Stimulated activated CD4-positive, alpha-beta T cell treated with anti-CD3 and anti-CD28 coated beads, TNF-alpha, amount 100 ng/mL, for 4 hours (primary cell): ENCODE data around the gene RGL1.

Experiments
- DNase-seq, 3 experiments: peaks; one replicate each; pipeline ENCODE4 v3.0.0-alpha.2; 2020; ENCODE audit warnings: low read depth in 3 of 3

The RGL1 gene

GRCh38 chr1:183887826-183888819 lies 83.2 kb downstream of the RGL1 start:
- DNase-seq: no peak

DNA sequence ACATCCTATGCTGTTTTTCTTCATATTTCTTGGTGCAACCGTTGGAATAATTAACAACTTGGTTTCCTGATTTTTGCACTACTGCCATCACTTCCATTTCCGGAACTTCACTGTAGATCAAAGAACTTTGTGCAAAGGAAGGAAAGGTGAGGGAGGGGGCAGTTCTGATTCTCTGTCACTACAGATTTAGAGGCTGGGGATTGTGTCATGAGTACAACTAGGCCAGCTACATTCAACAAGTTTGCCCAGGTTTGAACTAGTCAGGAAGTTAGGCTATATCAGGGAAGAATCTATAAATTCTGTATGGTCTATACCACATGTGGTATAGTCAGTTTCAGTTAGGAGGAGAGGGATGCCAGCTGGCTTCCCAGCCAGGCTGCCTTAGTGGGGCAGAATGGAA lies 84.2 kb downstream of the RGL1 start:
- no peak for DNase-seq

GRCh38 chr1:183891158-183891856 lies 86.4 kb downstream of the RGL1 start:
- DNase-seq: no peak

DNA sequence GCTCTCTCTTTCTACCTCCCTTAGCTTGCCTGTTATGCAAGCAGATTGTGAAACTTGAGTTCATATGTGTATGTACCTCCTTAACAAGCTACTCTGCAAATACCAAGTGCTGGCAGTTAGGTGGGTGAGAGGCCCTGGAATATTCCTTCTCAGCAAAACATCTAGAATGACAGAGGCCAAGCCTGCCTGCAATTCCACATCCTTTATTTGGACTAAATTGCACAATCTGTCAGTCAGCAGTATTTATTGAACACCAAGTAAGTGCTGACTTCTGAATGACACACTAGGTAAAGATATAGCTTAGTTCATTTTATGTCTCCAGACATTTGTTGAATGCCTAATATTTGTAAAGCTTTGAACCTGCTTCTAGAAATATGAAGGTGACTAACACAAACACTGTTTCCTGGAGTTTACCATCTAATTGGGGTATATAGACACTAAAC lies 87.5 kb downstream of the RGL1 start:
- DNase-seq: no peak

DNA sequence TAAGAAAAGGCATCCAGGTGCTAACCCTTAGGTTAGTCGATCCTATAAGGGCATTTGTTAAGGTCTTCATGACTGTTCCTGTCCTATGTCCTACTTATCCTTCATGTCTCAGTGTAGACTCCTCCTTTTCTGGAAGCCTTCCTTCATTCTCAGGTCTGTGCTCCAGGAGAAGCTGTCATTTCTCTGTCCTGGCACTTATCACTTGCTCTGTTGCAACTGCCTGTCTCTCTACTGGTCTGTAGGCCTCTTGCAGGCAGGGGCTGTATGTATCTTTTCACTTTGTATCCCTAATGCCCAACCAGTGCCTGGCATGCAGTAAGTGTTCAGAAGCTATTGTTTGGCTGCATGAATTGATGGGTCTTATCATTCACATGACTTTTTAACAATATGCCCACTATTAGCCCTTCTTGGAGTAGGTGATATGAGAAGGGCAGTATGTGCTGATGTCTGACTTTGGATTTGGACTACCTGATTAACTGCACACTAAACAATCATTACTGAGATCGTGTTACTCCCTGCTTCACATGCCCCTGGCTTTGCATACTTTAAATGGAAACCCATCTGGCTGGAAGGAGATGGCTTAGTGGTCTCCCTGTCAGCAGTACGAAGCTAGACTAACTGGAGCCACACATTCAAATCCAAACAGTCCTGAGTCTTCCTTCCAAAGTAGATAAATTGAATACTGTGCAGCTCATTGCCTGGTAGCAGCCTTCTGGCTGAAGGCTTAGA lies 88.8 kb downstream of the RGL1 start:
- no peak for DNase-seq

GRCh38 chr1:183894290-183894565 lies 89.3 kb downstream of the RGL1 start:
- DNase-seq: no peak

GRCh38 chr1:183896466-183897048 lies 91.6 kb downstream of the RGL1 start:
- no peak for DNase-seq

DNA sequence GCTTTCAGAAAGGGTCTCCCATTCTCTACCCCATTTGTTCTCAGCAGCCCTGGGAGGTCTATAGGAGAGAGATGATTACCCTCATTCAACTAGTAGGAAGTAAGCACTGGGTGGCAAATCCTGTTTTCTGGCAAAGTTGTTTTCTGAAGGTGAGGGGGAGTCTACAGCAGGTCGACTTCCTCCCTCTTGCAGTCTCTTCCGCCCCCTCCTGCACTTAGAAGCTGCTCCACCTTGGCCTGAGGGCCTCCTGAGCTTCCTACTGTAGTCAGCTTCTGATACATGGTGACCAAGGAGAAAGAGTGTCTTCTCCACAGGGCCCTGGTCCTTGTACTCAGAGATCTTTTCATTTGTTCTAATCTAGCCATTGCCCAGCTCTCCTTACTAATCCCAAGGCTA lies 93.1 kb downstream of the RGL1 start:
- no peak for DNase-seq

GRCh38 chr1:183898610-183899009 lies 93.7 kb downstream of the RGL1 start:
- DNase-seq: no peak

DNA sequence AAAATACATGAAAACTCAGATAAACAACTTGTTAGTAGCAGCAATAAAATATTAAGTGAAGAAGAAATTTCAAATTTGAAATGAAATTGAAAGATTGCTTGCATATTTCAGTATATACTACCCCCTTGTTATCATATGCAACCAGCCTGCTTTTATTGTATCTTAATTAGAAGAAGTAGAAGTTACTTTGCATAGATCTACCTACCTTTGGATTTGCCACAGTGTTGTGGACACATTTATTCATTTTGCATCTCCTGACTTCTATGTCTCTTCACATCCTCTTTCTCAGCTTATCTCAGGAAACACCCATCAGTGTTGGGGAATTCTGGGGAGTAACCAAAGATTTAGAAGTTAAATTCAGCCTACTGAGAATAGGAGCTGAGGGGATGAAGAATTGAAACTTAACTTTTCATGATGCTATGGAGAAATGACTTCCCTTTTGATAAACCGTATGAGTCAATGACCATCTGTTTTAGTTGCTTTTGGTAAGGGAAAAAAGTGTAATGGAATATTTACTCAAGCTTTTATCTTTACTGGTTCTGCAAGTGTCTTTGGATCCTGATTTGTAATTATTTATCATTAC lies 96.9 kb downstream of the RGL1 start:
- DNase-seq: no peak

- no peak for DNase-seq
Measured at GRCh38 chr1:183903101-183903500, 98.2 kb downstream of the RGL1 start.

GRCh38 chr1:183905508-183906113 lies 100.7 kb downstream of the RGL1 start:
- no peak for DNase-seq

DNA sequence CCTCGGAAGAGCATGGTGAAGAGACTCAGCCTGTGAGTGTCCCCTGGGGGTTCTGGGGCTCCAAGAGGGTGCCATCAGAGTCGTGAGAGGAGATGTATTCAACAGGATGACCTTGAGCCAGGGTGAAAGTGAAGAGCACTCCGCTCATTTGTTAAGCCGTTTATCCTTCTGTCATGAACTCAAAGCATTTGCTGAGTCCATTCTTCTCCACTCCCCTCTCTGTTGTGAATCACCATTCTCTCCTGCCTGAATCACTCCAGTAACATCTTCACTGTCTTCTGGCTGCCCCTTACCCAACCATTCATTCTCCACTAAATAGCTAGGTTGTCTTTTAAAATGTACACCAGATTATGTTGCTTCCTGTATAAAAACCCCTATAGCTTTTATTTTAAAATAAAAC lies 102.2 kb downstream of the RGL1 start:
- DNase-seq: no peak

- no peak for DNase-seq
Measured at GRCh38 chr1:183908079-183908478, 103.2 kb downstream of the RGL1 start.

- no peak for DNase-seq
Measured at GRCh38 chr1:183909672-183910071, 104.8 kb downstream of the RGL1 start.

GRCh38 chr1:183910845-183911244 lies 105.9 kb downstream of the RGL1 start:
- no peak for DNase-seq

GRCh38 chr1:183911285-183911684 lies 106.4 kb downstream of the RGL1 start:
- no peak for DNase-seq

GRCh38 chr1:183912265-183912886 lies 107.5 kb downstream of the RGL1 start:
- no peak for DNase-seq

GRCh38 chr1:183913567-183913993 lies 108.7 kb downstream of the RGL1 start:
- no peak for DNase-seq

- DNase-seq: no peak
Measured at GRCh38 chr1:183914276-183914675, 109.4 kb downstream of the RGL1 start.

GRCh38 chr1:183914891-183915290 lies 110.0 kb downstream of the RGL1 start:
- no peak for DNase-seq
